Stimulated activated CD4-positive, alpha-beta T cell treated with anti-CD3 and anti-CD28 coated beads, Interleukin-15, amount 100 ng/mL, for 1 hour (primary cell): Measurements from ENCODE around the gene SCO2.
"Not testable (repeated sequence)": the region's sequence is repeated elsewhere in the genome, so short reads cannot be mapped to it uniquely, and the experiment has no call there.

Source experiments
- DNase-seq, 2 donors: peaks; one replicate each; pipeline ENCODE4 v3.0.0-alpha.2; 2020; ENCODE audit warnings: low read depth in 1 of 2, low spot score in 1 of 2

Gene SCO2

DNA sequence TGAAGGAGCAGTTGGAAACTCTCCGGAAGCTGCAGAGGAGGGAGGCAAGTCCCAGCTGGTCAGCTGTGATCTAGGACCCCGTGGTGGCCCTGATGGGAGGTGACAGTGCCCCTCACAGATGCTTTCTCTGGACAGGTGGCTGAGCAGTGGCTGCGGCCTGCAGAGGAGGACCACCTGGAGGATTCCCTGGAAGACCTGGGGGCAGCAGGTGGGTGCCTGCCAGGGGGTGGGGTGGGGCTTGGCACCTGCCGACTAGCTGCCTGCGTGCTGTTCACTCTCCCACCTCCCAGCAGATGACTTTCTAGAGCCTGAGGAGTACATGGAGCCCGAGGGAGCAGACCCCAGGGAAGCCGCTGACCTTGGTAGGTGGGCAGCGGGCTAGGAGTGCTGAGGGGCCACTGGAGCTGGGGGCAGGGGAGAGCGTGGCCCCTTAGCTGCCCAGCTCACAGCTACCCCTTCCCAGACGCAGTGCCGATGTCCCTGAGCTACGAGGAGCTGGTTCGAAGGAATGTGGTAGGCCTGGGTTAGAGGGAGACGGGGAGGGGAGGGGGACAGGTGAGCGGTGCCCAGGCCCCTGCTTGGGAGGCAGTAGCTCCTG lies 3.1 kb downstream of the SCO2 start:
- no peak for DNase-seq

DNA sequence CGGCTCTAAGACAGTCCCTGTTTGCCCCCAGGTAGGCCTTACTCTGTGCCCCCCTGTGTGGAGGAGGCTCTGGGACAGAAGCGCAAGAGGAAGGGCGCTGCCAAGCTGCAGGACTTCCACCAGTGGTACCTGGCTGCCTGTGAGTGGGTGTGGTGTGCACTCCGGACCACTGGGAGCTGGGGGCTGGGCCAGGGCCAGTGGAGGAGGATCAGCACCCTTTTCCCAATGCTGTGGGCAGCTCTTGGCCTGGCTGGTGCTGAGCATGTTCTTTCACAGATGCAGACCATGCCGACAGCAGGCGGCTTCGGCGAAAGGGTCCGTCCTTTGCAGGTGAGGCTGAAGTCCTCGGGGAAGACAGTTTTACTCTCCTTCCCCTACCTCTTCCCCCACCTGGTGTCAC lies 3.7 kb downstream of the SCO2 start:
- no peak for DNase-seq

DNA sequence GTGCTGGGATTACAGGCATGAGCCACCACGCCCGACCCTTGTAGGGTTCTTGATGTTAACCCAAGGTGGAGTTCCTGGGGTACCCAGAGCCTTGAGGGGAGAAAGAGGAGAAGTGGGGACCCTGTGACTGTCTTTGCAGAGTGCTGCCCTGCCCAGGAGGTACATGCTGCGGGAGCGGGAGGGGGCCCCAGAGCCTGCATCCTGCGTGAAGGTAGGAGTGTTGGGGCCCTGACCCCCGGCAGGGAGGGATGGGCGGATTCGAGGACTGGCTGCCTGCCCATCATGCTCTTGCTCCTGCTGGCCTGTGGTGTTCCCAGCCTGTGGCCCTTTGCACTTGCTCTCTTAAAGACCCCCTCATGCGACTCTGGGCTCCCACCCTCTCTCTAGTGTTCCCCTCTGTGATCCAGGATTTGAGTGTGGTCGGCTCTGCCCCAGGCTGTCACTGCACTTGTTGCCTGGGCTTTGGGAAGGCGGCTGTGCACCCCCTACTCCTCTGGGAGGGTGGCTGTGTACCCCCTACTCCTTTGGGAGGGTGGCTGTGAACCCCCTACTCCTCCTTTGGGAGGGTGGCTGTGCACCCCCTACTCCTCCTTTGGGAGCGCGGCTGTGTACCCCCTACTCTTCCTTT lies 4.5 kb downstream of the SCO2 start:
- DNase-seq = no peak

DNA sequence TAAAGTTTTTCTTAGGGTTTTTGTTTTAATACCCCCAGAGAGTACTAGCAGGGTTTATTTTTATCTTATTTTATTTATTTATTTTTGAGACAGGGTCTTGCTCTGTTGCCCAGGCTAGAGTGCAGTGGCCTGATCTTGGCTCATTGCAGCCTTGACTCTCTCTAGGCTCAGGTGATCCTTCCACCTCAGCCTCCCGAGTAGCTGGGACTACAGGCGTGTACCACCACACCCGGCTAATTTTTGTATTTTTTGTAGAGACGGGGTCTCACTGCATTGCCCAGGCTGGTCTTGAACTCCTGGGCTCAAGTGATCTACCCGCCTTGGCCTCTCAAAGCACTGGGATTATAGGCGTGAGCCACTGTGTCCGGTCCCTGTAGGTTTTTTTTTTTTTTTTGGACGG lies 5.2 kb downstream of the SCO2 start:
- DNase-seq = not testable (repeated sequence)

DNA sequence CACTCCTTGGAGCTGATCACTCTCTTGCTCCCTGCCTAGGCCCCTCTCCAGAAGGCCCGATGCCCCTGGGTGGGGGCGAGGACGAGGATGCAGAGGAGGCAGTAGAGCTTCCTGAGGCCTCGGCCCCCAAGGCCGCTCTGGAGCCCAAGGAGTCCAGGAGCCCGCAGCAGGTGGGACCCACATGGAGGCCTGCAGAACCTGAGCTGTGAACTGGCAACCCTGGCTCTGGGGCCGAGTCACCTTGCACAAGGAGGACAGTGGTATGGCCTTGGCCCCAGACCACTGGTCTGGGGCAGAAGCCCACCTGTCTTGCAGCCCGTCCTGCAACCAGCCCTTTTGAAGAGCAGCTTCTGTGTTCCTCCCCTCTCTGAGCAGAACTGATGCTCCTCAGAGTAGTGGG lies 6.2 kb downstream of the SCO2 start:
- DNase-seq = no peak

DNA sequence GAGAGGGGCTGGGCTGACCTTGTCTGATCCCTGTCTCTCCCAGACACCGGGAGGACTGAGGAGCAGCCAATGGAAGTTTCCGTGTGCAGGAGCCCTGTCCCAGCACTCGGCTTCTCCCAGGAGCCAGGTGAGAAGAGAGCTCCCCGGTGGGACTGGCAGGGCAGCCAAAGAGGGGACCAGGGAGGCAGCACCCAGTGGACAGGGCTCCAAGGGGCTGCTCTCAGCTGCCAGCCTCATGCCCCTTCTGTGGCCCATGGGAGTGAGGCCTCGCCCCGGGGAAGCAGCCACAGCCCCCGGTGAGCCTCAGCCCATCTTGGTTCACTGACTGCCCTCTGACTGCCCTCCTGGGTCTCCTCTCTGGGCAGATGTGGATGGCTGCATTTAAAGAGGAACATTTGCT lies 6.8 kb downstream of the SCO2 start:
- no peak for DNase-seq

DNA sequence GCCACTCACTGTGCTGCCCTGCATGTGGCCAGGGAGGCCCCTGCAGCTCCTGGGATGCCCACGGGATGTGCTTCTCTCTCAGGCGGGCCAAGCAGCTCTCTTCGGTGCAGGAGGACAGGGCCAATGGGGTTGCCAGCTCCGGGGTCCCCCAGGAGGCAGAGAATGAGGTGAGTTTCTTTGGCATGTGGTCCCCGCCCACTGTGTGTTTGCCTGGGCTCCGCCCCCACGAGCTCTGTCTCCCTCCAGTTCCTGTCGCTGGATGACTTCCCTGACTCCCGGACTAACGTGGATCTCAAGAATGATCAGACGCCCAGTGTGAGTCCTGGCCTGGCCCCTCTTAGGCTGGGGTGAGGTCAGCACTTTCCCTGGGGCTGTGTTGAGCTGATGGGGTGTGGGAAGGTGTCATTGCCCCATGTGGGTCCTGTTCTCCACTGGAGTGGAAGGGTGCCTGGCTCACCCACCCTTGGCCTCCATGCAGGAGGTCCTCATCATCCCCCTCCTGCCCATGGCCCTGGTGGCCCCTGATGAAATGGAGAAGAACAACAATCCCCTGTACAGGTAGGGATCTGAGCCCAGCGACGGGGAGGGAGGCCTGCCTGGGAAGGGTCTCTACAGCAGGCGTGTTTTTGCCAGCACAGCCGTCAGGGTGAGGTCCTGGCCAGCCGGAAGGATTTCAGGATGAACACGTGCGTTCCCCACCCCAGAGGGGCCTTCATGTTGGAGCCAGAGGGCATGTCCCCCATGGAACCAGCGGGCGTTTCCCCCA lies 7.7 kb downstream of the SCO2 start:
- no peak for DNase-seq

DNA sequence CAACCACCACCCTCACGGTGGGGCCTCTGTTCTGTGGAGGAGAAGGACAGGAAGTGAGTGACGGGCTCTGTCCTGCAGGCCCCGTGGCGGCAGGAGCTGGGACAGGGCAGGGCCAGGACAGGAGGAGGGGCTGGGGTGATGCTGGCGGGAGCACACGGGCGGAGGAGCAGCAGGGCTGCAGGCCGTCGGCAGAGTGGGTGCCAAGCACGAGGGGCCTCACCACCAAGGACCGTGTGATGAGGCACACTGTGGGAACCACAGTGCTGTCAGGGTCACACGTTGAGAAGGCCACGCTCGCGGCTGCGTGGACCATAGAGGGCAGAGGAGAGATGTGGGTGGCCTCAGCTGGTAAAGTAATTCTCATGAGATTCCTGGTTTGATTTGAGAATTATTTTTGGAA lies 8.5 kb downstream of the SCO2 start:
- DNase-seq = no peak

DNA sequence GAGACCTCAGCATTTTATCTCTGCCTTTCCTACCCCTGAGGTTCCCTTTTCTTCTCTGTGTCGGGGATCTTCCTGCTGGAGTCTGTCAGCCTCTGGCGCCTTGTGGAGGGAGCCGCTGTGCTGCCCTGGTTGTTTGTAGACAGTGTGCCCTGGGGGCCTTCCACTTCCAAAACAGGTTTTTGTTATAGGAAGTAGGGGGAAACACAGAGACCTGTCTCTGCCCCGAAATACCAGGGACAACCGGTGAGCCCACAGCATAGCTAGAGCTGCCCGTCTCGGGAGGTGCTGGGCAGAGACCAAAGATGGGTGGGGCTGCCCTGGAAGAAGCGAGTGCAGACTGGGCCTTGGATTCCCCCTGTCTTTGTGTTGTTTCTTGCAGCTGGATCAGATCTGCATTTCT lies 9.3 kb downstream of the SCO2 start:
- no peak for DNase-seq

DNA sequence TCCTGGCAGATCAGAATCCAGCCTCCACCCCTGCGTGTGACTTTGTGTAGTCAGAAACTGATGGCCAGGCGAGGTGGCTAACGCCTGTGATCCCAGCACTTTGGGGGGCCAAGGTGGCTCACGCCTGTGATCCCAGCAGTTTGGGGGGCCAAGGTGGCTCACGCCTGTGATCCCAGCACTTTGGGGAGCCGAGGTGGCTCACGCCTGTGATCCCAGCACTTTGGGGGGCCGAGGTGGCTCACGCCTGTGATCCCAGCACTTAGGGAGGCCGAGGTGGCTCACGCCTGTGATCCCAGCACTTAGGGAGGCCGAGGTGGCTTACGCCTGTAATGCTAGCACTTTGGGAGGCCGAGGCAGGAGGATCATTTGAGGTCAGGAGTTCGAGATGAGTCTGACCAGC lies 12.2 kb downstream of the SCO2 start:
- DNase-seq = no peak

DNA sequence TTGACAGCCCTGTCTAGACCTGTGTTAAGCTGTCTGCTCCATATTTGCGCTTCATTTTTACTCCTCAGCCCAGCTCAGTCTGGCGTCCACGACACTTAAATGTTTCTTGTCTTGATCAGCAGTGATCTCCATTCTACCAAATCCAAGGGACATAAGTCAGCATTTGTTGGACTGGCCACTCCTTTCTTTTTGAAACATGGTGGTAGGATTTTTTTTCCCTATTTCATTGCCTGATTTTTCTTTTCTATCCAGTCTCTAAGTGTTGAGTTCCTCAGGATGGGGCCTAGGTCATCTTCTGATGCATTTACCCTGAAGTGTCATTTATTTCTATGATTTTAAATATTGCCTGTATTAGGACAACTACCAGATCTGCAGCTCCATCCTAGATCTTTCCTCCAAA lies 16.5 kb downstream of the SCO2 start:
- DNase-seq = no peak

DNA sequence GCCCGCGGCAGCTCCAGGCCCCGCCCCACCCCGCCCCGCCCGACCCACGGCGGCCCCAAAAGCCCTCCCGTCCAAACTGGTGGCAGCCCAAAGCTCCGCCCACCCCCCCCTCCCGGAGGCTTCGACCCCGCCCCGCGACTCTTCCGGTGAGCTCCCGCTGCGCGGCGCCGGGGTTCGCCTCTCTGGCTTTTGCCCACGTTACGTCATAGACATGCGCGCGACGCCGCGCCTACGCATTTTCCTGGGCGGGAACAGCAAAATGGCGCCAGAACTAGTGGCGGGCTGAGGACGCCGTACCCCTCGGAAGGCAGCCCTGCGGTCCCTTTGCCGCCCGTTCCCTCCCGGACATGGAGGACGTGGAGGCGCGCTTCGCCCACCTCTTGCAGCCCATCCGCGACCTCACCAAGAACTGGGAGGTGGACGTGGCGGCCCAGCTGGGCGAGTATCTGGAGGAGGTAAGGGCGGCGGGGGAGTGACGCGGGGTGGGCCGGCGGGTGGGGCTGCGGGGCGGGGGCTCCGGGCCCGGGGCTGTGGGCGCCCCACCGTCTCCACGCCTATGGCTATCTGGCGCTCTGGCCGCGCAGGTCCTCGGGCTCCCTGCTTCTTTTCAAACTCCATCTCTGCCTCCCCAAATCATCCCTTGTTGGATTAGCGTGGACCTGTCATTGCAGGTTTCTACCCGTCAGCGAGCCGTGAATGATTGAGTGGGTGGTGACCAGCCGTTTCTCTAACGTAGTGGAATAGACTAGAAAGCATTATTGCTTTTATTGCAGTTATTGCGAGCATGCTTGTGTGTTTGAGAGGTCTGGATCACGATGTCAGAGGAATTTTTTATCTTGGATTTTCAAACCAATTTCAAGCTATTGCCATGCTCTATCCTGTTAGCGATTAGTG lies 17.2 kb downstream of the SCO2 start, which contains the start of gene NCAPH2:
NCAPH2 (plus strand) TSS at position 234 of the 894 bp plus-strand sequence; CDS start at position 348, 114 bp downstream.
- peak in 1 of 2 donors; percentile 97 for DNase-seq

DNA sequence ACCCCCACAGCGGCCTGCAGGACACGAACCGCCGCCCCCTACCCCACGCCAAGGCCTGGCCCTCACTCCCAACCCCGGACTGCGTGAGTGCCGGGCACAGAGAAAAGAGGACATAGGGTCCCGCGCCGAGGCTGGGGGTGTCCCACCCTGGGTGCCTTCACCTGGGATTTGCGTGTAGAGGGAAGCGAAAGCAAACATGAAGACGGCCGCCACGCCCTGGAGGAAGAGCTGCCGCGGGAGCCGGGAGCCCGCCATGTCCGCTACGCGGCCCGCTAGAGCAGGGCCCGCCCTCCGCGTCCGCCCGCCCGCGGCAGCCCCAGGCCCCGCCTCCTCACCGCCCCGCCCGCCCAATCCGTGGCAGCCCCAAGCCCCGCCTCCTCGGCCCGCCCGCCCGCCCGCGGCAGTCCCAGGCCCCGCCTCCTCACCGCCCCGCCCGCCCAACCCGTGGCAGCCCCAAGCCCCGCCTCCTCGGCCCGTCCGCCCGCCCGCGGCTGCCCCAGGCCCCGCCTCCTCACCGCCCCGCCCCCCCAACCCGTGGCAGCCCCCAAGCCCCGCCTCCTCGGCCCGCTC lies 17.9 kb downstream of the SCO2 start, which contains the start of gene LMF2:
LMF2 (minus strand) TSS at position 282 of the 570 bp plus-strand sequence; CDS start at position 255, 27 bp downstream.
- DNase-seq = peak; percentile 94 to 95

DNA sequence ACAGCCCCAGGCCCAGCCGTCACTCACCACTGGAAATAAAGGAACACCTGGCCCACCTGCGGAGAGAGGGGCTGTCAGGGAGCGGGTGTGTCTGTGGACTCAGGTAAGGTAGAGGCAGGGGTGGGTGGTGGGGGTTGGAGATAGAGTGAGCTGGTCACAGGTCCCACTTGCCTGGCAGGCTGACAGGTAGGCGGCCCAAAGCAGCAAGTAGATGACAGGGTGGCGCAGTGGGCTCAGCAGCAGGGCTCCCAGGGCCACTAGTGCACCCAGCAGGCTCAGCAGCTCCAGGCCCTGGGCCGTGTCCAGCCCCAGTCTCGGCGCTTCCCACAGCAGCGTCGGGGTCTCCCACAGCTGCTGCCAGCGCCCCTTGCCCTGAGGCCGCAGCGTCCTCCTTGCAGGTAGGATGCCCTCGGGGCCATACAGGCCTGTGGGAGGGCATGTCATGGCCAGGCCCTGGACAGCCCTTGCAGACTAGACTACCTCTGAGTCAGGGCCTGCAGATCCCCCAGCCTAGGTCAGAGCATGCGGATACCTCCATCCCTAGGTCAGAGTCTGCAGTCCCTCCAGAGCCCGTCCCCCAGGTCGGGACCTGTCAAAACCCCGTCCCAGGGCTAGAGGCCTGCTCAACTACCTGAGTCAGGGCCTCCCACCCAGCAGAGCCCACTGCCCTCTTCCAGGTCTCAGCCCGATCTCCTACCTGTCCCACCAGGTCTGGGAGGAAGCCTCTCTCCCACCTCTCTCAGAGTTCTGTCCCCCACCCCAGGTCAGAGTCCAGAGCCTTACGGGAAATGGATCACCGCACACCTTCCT lies 18.6 kb downstream of the SCO2 start:
- DNase-seq = no peak

DNA sequence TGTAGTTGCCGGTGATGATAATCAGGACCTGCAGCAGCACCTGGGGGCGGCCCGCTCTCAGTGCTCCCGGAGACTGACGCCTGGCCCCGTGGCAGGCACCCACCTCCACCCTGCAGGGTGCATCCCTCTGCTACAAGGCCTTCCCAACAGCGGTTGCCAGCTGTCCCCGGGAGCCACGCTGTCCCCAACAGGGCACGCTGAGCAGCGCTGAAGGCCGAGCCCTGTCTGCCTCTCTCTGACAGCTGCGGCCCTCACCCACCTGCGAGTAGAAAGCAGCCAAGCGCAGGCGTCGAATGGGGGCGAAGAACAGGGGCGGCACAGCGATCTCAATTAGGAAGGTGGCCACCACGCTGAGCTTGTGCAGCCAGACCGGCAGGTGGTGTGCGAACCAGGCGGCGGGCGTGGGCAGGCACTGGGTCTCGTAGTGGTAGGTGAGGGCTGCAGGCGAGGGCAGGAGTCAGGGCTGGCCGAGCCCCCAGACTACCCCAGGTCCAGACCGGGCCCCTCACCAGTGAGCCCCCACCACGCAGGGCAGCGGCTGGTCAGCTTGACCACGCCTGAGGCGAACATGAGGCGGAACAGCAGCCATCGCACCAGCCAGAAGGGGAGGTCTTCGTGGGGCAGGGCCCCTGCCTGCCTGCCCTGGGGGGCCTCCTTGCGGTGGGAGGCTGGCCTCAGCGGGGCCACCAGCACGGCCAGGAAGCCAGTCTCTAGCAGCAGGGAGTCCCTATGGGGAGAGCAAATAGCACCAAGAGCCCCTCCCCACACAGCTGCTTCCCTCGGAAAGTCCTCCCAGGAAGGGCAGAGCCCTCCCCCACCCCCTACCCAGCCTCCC lies 19.4 kb downstream of the SCO2 start:
- DNase-seq = no peak

DNA sequence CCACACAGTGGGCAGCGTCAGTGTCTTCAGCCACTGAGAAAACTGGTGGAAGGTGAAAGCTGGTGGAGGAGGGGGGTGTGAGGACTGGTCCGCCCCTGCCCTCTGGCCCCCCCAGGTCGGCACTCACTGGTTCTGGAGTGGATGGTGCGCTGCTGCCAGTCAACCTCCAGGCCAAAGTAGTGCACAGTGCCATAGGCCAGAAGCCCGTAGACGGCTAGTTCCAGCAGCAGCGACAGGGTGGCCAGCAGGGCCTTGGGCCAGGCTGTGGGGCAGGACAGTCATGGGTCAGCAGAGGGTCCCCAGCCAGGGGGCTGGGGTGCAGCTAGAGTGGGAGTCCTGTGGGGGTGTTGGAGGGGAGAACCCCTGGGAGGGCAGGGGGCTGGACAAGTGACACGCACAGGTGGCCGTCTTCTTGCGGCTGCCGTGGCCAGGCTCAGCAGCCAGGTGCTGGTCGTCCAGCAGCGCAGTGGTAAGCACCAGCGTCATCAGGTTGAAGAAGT lies 20.1 kb downstream of the SCO2 start:
- no peak for DNase-seq

DNA sequence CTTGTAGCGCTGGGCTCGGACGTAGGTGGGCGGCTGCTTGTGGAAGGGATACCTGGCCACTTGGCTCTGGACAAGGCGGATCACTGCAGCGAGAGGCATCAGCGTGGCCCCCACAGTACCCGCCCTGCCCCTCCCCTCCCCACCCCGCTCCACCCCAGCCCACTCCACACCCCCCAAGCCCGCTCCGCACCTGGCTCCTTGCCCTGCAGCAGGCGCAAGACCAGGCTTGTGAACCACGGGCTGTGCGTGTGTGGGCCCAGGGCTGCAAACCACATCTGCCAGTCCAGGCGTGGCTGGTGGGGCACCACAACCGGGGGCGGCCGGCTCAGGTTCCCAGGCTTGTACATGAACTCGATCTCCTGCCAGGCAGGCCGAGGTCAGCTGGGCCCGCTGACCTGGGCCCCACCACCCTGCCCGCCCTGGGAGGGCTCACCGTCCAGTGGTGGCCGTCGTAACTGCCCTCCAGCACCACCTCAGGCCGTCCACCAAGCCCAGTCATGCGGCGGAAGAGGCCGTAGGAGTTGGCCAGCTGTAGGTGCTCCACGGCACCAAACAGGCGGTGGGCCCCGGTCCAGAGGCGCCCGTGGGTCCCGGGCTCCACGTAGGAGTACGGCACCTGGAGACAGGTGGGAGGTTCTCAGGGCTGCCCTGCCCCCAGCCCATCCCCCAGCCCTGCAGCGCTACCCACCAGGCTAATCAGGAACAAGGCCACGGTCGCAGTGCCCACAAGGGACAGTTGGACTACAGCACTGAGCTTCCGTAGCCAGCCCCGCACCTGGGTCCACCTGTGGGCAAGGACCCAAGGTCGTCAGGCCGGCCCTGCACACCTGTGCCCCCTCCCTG lies 20.8 kb downstream of the SCO2 start:
- DNase-seq = no peak

DNA sequence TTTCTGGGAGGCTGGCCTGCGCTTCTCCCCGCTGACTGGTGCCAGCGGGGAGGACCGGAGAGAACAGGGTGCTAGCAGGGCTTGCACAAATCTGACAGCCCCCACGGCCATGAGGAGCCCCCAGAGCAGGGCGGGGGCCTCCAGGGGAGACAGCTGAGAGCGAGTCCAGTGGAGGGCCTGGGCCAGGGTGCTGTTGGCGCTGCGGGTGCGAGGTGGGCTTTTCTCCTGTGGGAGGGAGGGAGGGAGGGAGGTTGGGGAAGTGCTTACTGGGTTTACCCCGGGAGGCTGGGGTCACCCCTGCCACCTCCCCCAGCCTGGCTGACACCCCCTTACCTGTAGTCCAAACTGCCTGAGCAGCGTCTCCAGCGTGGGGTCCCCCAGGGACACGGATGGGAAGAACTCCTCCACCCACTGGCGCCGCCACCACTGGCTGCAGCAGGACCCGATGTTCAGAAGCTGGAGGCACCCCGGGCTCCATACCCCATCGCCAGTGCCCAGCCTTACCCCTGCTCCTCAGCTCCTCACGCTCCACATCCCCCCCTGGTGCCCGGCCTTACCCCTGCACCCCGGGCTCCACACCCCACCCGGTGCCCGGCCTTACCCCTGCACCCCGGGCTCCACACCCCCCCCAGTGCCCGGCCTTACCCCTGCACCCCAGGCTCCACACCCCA lies 21.8 kb downstream of the SCO2 start:
- no peak for DNase-seq
